ENCODE data around the gene RALB.

GRCh38 chr2:120221616-120222015 is 31.0 kb upstream of the RALB start:
- TF ChIP-seq CTCF (IDR thresholded peaks at IDR 0.05; ENCODE audit: low read depth, low read length) (no peak), EZH2phosphoT487 (IDR thresholded peaks at IDR 0.05; ENCODE audit: low read depth) (no peak)
